GM23338 (cell line): ENCODE measurements around the gene LTB. TPM values are rescaled to one million over a fixed set of nuclear protein-coding genes. Genes with fewer than 3 reads are reported as not detected.

Source experiments
- ATAC-seq: fragments of 200-7000 bp; cut with Tn5 transposase; 3 replicates; pipeline ENCODE4 v1.9.1; 2020
- DNase-seq: peaks from one replicate; pipeline ENCODE4 v3.0.0-alpha.2; 2015; ENCODE audit warnings: low spot score
- H2AFZ ChIP-seq: fragments of 200-600 bp; sonication (generic); 2 replicates; pipeline ENCODE4 v1.8.0; 2016; ENCODE audit warnings: antibody characterized with exemption, mild to moderate bottlenecking, moderate library complexity
- H3F3A ChIP-seq: fragments of 200-600 bp; sonication (generic); replicated peaks from 2 replicates; pipeline ENCODE4 v1.8.0; 2017; ENCODE audit warnings: antibody characterized with exemption, mixed run types, low read depth
- H3K27ac ChIP-seq: fragments of 200-600 bp; sonication (generic); 2 replicates; pipeline ENCODE4 v1.6.1; 2016; ENCODE audit warnings: low read depth
- H3K27me3 ChIP-seq: fragments of 200-600 bp; sonication (generic); 2 replicates; pipeline ENCODE4 v1.8.0; 2016; ENCODE audit warnings: mild to moderate bottlenecking, mixed run types, moderate library complexity; ENCODE audit not compliant: insufficient read depth
- H3K36me3 ChIP-seq: fragments of 200-600 bp; sonication (generic); 2 replicates; pipeline ENCODE4 v1.8.0; 2016; ENCODE audit warnings: mild to moderate bottlenecking; ENCODE audit not compliant: insufficient read depth
- H3K4me1 ChIP-seq: fragments of 200-600 bp; sonication (generic); 2 replicates; pipeline ENCODE4 v1.8.0; 2016; ENCODE audit warnings: mild to moderate bottlenecking, moderate library complexity; ENCODE audit not compliant: insufficient read depth
- H3K4me2 ChIP-seq: fragments of 200-600 bp; sonication (generic); 2 replicates; pipeline ENCODE4 v1.7.1; 2017; ENCODE audit warnings: mixed run types
- H3K4me3 ChIP-seq: fragments of 200-600 bp; sonication (generic); 2 replicates; pipeline ENCODE4 v1.6.1; 2016; ENCODE audit warnings: mixed run types
- H3K79me2 ChIP-seq: fragments of 200-600 bp; sonication (generic); replicated peaks from 2 replicates; pipeline ENCODE4 v1.8.0; 2017; ENCODE audit warnings: mild to moderate bottlenecking; ENCODE audit not compliant: insufficient read depth
- H3K9me2 ChIP-seq: fragments of 200-600 bp; sonication (generic); 2 replicates; pipeline ENCODE4 v1.8.0; 2017; ENCODE audit not compliant: insufficient read depth
- H4K20me1 ChIP-seq: fragments of 200-600 bp; sonication (generic); replicated peaks from 2 replicates; pipeline ENCODE4 v1.8.0; 2017; ENCODE audit warnings: mild to moderate bottlenecking; ENCODE audit not compliant: insufficient read depth
- H3K27ac Mint-ChIP-seq: 2 replicates; pipeline ENCODE4 v1.8.0; 2020; ENCODE audit warnings: inconsistent platforms, mild to moderate bottlenecking, moderate library complexity, mixed read lengths
- H3K27me3 Mint-ChIP-seq: 3 replicates; pipeline ENCODE4 v1.8.0; 2022; ENCODE audit warnings: low read depth, mild to moderate bottlenecking, moderate library complexity, mixed read lengths, inconsistent platforms; ENCODE audit not compliant: insufficient read depth, poor library complexity
- H3K36me3 Mint-ChIP-seq: 3 replicates; pipeline ENCODE4 v1.8.0; 2021; ENCODE audit warnings: low read depth, mild to moderate bottlenecking, inconsistent platforms, moderate library complexity, mixed read lengths
- H3K4me1 Mint-ChIP-seq: 3 replicates; pipeline ENCODE4 v1.8.0; 2020; ENCODE audit warnings: mild to moderate bottlenecking, inconsistent platforms, mixed read lengths
- H3K4me3 Mint-ChIP-seq: 3 replicates; pipeline ENCODE4 v1.8.0; 2021; ENCODE audit warnings: moderate library complexity, mild to moderate bottlenecking, inconsistent platforms, mixed read lengths
- H3K9me3 Mint-ChIP-seq: 3 replicates; pipeline ENCODE4 v1.8.0; 2020; ENCODE audit warnings: moderate library complexity, mild to moderate bottlenecking, inconsistent platforms, mixed read lengths
- CTCF ChIP-seq, 2 experiments: fragments of 200-600 bp in 1 of 2; sonication (generic) in 1 of 2; conservative IDR thresholded peaks; 2 replicates each; pipeline versions ENCODE4 v1.5.1 to v1.6.1; 2016 to 2017; ENCODE audit warnings: antibody characterized with exemption in 2 of 2, low read depth in 2 of 2, mild to moderate bottlenecking in 2 of 2, moderate library complexity in 1 of 2
- ETS1 ChIP-seq: IDR thresholded peaks from 2 replicates; pipeline ENCODE4 v1.6.1; 2016; ENCODE audit warnings: antibody characterized with exemption
- EZH2 ChIP-seq: fragments of 200-600 bp; sonication (generic); IDR thresholded peaks from one replicate; pipeline ENCODE4 v1.8.0; 2017; ENCODE audit warnings: antibody characterized with exemption, mild to moderate bottlenecking, low read depth; ENCODE audit not compliant: unreplicated experiment
- JUNB ChIP-seq: IDR thresholded peaks from one replicate; pipeline ENCODE4 v1.6.1; 2016; ENCODE audit warnings: antibody characterized with exemption; ENCODE audit not compliant: unreplicated experiment
- NANOG ChIP-seq: IDR thresholded peaks from 2 replicates; pipeline ENCODE4 v1.6.1; 2016; ENCODE audit warnings: antibody characterized with exemption, borderline replicate concordance
- REST ChIP-seq: IDR thresholded peaks from one replicate; pipeline ENCODE4 v1.6.1; 2018; ENCODE audit warnings: antibody characterized with exemption; ENCODE audit not compliant: unreplicated experiment
- STAT1 ChIP-seq: IDR thresholded peaks from one replicate; pipeline ENCODE4 v1.6.1; 2016; ENCODE audit warnings: antibody characterized with exemption; ENCODE audit not compliant: unreplicated experiment
- ZNF114 ChIP-seq: fragments of 250-450 bp; sonication (Bioruptor Pico); IDR thresholded peaks from 2 replicates; pipeline ENCODE4 v1.5.0; 2020; ENCODE audit warnings: mild to moderate bottlenecking, moderate library complexity
- ZNF331 ChIP-seq: fragments of 250-450 bp; sonication (Bioruptor Pico); IDR thresholded peaks from 2 replicates; pipeline ENCODE4 v1.5.0; 2020; ENCODE audit warnings: low read depth, mild to moderate bottlenecking, moderate library complexity
- polyA plus RNA-seq: library from polyadenylated mRNA; unstranded; fragments of >200 nt; fragmentation: Nextera tagmentation; extraction: Ambion mirVana; gene quantifications from 2 replicates; pipeline ENCODE4 v1.2.1, GENCODE V29; 2016
- total RNA-seq: library from RNA; depleted of rRNA; stranded (reverse); fragments of >200 nt; shearing (Covaris generic); gene quantifications from 2 replicates; pipeline ENCODE4 v1.2.3, GENCODE V29; 2014

The LTB gene
- total and polyA plus RNA-seq, 2 experiments from 2014 or later: 1.7 TPM; not detected in 1

GRCh38 chr6:31557443-31558317 lies 24.5 kb downstream of the LTB start (continued):
- TF ChIP-seq REST (no peak), ZNF331 (no peak), EZH2 (no peak), NANOG (no peak), CTCF (conservative IDR thresholded peaks at IDR 0.05; ENCODE audit: low read depth in 2 of 2) (no peak), JUNB (no peak)

GRCh38 chr6:31556307-31556706 lies 25.9 kb downstream of the LTB start:
- Histone ChIP-seq H3K4me3 (no peak overlapping the region), H4K20me1 (no peaks in the 10 kb centered on the region), H3K9me2 (no peaks in the 10 kb centered on the region), H3F3A (no peaks in the 10 kb centered on the region), H3K27me3 (no peaks in the 10 kb centered on the region), H3K4me1 (peaks cover 3% of the 10 kb centered on the region; the same call in 1 of the 2 replicates), H3K79me2 (no peaks in the 10 kb centered on the region), H3K27ac (no peak overlapping the region), H2AFZ (no peak overlapping the region), H3K4me2 (no peak overlapping the region), H3K36me3 (no peaks in the 10 kb centered on the region)
- DNase-seq (no peak), ATAC-seq (no peak)
- Mint-ChIP-seq H3K9me3 (no peaks in the 10 kb centered on the region; the same call in 2 of the 3 replicates), H3K4me3 (no peak overlapping the region), H3K36me3 (peaks cover 33% of the 10 kb centered on the region), H3K27ac (no peak overlapping the region), H3K4me1 (peaks cover 18% of the 10 kb centered on the region), H3K27me3 (peaks cover 5% of the 10 kb centered on the region)
- TF ChIP-seq STAT1 (no peak), REST (no peak), ZNF114 (CRISPR knock-in tag) (no peak), NANOG (no peak), ZNF331 (no peak), CTCF (conservative IDR thresholded peaks at IDR 0.05; ENCODE audit: low read depth in 2 of 2) (no peak), ETS1 (no peak), JUNB (no peak)
